ENCODE data around the gene PACSIN2. TPM values are rescaled to one million over a fixed set of nuclear protein-coding genes. Genes with fewer than 3 reads are reported as not detected.
"Not testable (repeated sequence)": the region's sequence is repeated elsewhere in the genome, so short reads cannot be mapped to it uniquely, and the experiment has no call there.

PACSIN2 gene
- total RNA-seq, 3 donors from 2014 or later (not counting 1 experiment from before 2014, with no cell fraction given), result 37.1 to 48.5 (median 47.6) TPM

GRCh38 chr22:42957958-42958357 lies 57.0 kb downstream of the PACSIN2 start:
- H3K4me1 Mint-ChIP-seq, result peaks cover 59 to 61% of the 10 kb centered on the region in 2 donors
- DNase-seq, result no peak
- no peaks in the 10 kb centered on the region for H3K27me3 Mint-ChIP-seq (ENCODE audit: low read depth in 2 of 2)
- H3K9me3 Mint-ChIP-seq, result no peaks in the 10 kb centered on the region
- no peak for TF ChIP-seq CTCF (IDR thresholded peaks at IDR 0.05)
- 96% methylated on average over 5 of the region's 7 CpGs for WGBS (ENCODE audit: insufficient coverage)
- Histone ChIP-seq H3K27ac (ENCODE audit: low read length) (no peak overlapping the region), H3K4me3 (ENCODE audit: low read length) (no peak overlapping the region), H3K36me3 (ENCODE audit: control insufficient read depth, insufficient read depth, low read length) (no peaks in the 10 kb centered on the region), H3K4me1 (ENCODE audit: control insufficient read depth, insufficient read depth, low read length) (peaks cover 24% of the 10 kb centered on the region), H3K27me3 (ENCODE audit: control insufficient read depth, insufficient read depth, low read length) (no peaks in the 10 kb centered on the region), H3K9me3 (ENCODE audit: control insufficient read depth, insufficient read depth, low read length) (no peaks in the 10 kb centered on the region)
- no peak overlapping the region for H3K4me3 Mint-ChIP-seq
- no peak for ATAC-seq
- H3K27ac Mint-ChIP-seq, result no peak overlapping the region
- H3K36me3 Mint-ChIP-seq, result no peaks in the 10 kb centered on the region
- intact Hi-C loops (cut with micrococcal nuclease), result no loop called here

DNA sequence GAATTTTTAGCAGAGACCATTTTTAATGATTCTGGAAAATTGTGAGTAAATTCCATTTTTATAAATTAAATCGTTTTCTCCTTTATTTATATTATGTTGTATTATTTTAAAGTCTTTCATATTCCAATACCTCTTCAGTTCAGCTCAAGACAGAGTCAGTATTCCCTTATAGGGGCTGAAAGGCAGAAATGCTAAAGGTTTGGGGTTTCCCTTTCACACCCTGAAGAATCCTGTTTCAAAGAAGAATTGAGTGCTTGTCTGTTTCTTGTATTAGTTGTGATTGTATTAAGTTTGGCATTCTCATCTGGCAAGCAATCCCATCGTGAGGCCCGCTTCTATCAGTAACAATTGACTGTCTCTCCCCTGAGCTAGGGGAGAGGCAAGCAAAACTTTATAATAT lies 57.4 kb downstream of the PACSIN2 start:
- Mint-ChIP-seq H3K9me3 (no peaks in the 10 kb centered on the region), H3K27ac (no peak overlapping the region), H3K4me3 (no peak overlapping the region), H3K36me3 (no peaks in the 10 kb centered on the region), H3K27me3 (ENCODE audit: low read depth in 2 of 2) (no peaks in the 10 kb centered on the region), H3K4me1 (peaks cover 57 to 62% of the 10 kb centered on the region in 2 donors)
- WGBS (ENCODE audit: insufficient coverage), result 100% methylated on average over 2 of the region's 3 CpGs
- Histone ChIP-seq H3K27ac (ENCODE audit: low read length) (no peak overlapping the region), H3K27me3 (ENCODE audit: control insufficient read depth, insufficient read depth, low read length) (no peaks in the 10 kb centered on the region), H3K9me3 (ENCODE audit: control insufficient read depth, insufficient read depth, low read length) (no peaks in the 10 kb centered on the region), H3K4me3 (ENCODE audit: low read length) (no peak overlapping the region), H3K4me1 (ENCODE audit: control insufficient read depth, insufficient read depth, low read length) (peaks cover 19% of the 10 kb centered on the region), H3K36me3 (ENCODE audit: control insufficient read depth, insufficient read depth, low read length) (no peaks in the 10 kb centered on the region)
- intact Hi-C loops (cut with micrococcal nuclease), result no loop called here
- ATAC-seq (no peak), DNase-seq (no peak)
- no peak for TF ChIP-seq CTCF (IDR thresholded peaks at IDR 0.05)

DNA sequence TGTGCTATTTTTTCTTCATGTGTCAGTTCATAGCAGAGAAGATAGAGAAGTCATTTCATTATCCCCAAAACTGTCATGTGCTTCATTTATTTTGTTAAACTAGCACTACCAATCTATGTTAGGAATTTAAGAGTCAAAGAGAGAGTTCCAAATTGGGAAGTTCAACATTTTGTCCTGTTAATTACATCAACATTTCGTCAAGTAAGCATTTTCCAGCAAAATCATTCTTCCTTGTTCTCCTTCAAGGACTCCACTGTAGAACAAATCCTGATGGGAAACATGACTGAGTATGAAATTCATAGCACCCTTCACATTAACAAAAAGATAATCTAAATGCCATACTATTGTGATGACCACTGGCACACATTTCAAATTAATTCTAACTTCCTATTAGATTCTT lies 59.1 kb downstream of the PACSIN2 start:
- no peaks in the 10 kb centered on the region for H3K27me3 Mint-ChIP-seq (ENCODE audit: low read depth in 2 of 2)
- no peaks in the 10 kb centered on the region for H3K36me3 Mint-ChIP-seq
- Histone ChIP-seq H3K36me3 (ENCODE audit: control insufficient read depth, insufficient read depth, low read length) (no peaks in the 10 kb centered on the region), H3K27me3 (ENCODE audit: control insufficient read depth, insufficient read depth, low read length) (no peaks in the 10 kb centered on the region), H3K4me1 (ENCODE audit: control insufficient read depth, insufficient read depth, low read length) (peaks cover 7% of the 10 kb centered on the region), H3K27ac (ENCODE audit: low read length) (no peak overlapping the region), H3K4me3 (ENCODE audit: low read length) (no peak overlapping the region), H3K9me3 (ENCODE audit: control insufficient read depth, insufficient read depth, low read length) (no peaks in the 10 kb centered on the region)
- no peak overlapping the region for H3K4me3 Mint-ChIP-seq
- DNase-seq (no peak), ATAC-seq (no peak)
- intact Hi-C loops (cut with micrococcal nuclease), result no loop called here
- no peak for TF ChIP-seq CTCF (IDR thresholded peaks at IDR 0.05)
- H3K9me3 Mint-ChIP-seq, result no peaks in the 10 kb centered on the region
- peaks cover 58 to 61% of the 10 kb centered on the region in 2 donors for H3K4me1 Mint-ChIP-seq
- 60% methylated on average over 1 of the region's 1 CpG for WGBS (ENCODE audit: insufficient coverage)
- no peak overlapping the region for H3K27ac Mint-ChIP-seq

DNA sequence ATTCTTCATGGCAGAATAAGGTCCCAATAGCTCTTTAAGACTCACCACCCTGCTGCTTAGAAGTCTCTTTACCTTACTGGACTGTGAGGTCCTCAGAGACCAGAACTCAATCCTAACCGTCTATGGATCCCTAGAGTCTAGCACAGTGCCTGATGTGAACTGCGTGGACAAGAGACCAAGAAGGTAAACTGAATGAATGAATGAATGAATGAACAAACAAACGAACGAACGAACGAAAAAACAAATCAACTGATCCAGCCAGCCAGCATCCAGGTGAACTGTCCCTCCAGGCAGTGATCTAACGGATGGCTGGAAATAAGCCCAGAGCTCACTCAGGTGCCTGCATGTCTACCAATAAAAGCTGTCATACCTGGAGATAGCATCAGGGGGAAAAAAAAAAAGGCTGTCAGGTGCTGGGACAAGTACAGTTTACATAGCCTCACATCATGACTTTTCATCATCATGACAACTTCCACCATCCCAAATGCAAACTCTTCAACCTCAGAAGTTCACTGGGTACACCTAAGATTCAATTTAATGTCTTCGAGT lies 59.8 kb downstream of the PACSIN2 start:
- no peak for ATAC-seq
- H3K9me3 Mint-ChIP-seq, result no peaks in the 10 kb centered on the region
- TF ChIP-seq CTCF (IDR thresholded peaks at IDR 0.05), result no peak

DNA sequence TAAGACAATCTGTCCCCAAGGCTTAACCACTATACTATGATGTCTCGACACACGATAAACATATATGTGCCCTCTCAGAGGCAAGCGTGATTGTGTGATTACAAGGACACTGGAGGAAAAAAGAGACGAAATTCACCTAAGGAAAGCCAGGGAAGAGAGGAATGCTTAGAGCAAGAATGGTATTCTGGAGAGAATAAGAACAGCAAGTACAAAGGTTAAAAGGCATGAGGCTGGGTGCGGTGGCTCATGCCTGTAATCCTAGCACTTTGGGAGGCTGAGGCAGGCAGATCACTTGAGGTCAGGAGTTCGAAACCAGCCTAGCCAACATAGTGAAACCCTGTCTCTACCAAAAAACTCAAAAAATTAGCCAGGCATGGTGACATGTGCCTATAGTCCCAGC lies 61.2 kb downstream of the PACSIN2 start:
- DNase-seq; H3K4me3 Mint-ChIP-seq; H3K27me3 Mint-ChIP-seq (ENCODE audit: low read depth in 2 of 2); H3K4me3 ChIP-seq (ENCODE audit: low read length); H3K9me3 ChIP-seq (ENCODE audit: control insufficient read depth, insufficient read depth, low read length); H3K27ac Mint-ChIP-seq; H3K27ac ChIP-seq (ENCODE audit: low read length); H3K9me3 Mint-ChIP-seq; H3K36me3 ChIP-seq (ENCODE audit: control insufficient read depth, insufficient read depth, low read length); H3K4me1 ChIP-seq (ENCODE audit: control insufficient read depth, insufficient read depth, low read length); ATAC-seq; H3K27me3 ChIP-seq (ENCODE audit: control insufficient read depth, insufficient read depth, low read length); intact Hi-C loops (cut with micrococcal nuclease); H3K36me3 Mint-ChIP-seq: not testable (repeated sequence)
- 97% methylated on average over 5 of the region's 6 CpGs for WGBS (ENCODE audit: insufficient coverage)
- H3K4me1 Mint-ChIP-seq, result peaks cover 43 to 44% of the 10 kb centered on the region in 2 donors

More for the DNA sequence above, 59.8 kb downstream of the PACSIN2 start:
- H3K27me3 Mint-ChIP-seq (ENCODE audit: low read depth in 2 of 2), result no peaks in the 10 kb centered on the region
- intact Hi-C loops (cut with micrococcal nuclease), result no loop called here
- no peak overlapping the region for H3K4me3 ChIP-seq (ENCODE audit: low read length)
- no peaks in the 10 kb centered on the region for H3K9me3 ChIP-seq (ENCODE audit: control insufficient read depth, insufficient read depth, low read length)
- H3K36me3 ChIP-seq (ENCODE audit: control insufficient read depth, insufficient read depth, low read length), result no peaks in the 10 kb centered on the region
- H3K4me3 Mint-ChIP-seq, result no peak overlapping the region
- H3K27ac ChIP-seq (ENCODE audit: low read length), result no peak overlapping the region
- H3K27me3 ChIP-seq (ENCODE audit: control insufficient read depth, insufficient read depth, low read length), result no peaks in the 10 kb centered on the region
- no peak overlapping the region for H3K27ac Mint-ChIP-seq
- H3K4me1 Mint-ChIP-seq, result peaks cover 51 to 54% of the 10 kb centered on the region in 2 donors
- no peaks in the 10 kb centered on the region for H3K36me3 Mint-ChIP-seq
- peaks cover 5% of the 10 kb centered on the region for H3K4me1 ChIP-seq (ENCODE audit: control insufficient read depth, insufficient read depth, low read length)
- 96% methylated on average over 8 of the region's 8 CpGs for WGBS (ENCODE audit: insufficient coverage)
- DNase-seq, result no peak

Measured in natural killer cell (primary cell).